H9 (cell line): ENCODE measurements around the gene RALGAPB. TPM values are rescaled to one million over a fixed set of nuclear protein-coding genes. Genes with fewer than 3 reads are reported as not detected.

Experiments used
- DNase-seq: peaks from one replicate; pipeline ENCODE4 v3.0.0-alpha.2; 2017
- H2AFZ ChIP-seq: one replicate; pipeline ENCODE4 v1.6.1; 2013; ENCODE audit warnings: mild to moderate bottlenecking, low read length, control low read depth, moderate library complexity
- H2AK5ac ChIP-seq: 2 replicates; pipeline ENCODE4 v1.6.1; 2013; ENCODE audit warnings: low read length, control low read depth, mixed read lengths; ENCODE audit not compliant: insufficient read length
- H2BK120ac ChIP-seq: one replicate; pipeline ENCODE4 v1.6.1; 2013; ENCODE audit warnings: low read depth, mild to moderate bottlenecking, low read length, control low read depth, inconsistent platforms; ENCODE audit not compliant: poor library complexity, severe bottlenecking
- H2BK12ac ChIP-seq: 2 replicates; pipeline ENCODE4 v1.6.1; 2013; ENCODE audit warnings: low read length, control low read depth, mixed read lengths, low read depth; ENCODE audit not compliant: insufficient read length
- H2BK15ac ChIP-seq: 2 replicates; pipeline ENCODE4 v1.6.1; 2013; ENCODE audit warnings: low read depth, low read length, control low read depth
- H2BK20ac ChIP-seq: one replicate; pipeline ENCODE4 v1.6.1; 2013; ENCODE audit warnings: low read depth, mild to moderate bottlenecking, low read length, control low read depth, inconsistent platforms; ENCODE audit not compliant: poor library complexity, severe bottlenecking
- H2BK5ac ChIP-seq: 2 replicates; pipeline ENCODE4 v1.6.1; 2013; ENCODE audit warnings: low read length, control low read depth, mixed read lengths; ENCODE audit not compliant: insufficient read length
- H3K14ac ChIP-seq: 2 replicates; pipeline ENCODE4 v1.6.1; 2013; ENCODE audit warnings: low read length, control low read depth; ENCODE audit not compliant: insufficient read depth
- H3K18ac ChIP-seq: 2 replicates; pipeline ENCODE4 v1.6.1; 2013; ENCODE audit warnings: low read depth, mild to moderate bottlenecking, mixed read lengths, low read length, control low read depth; ENCODE audit not compliant: insufficient read length
- H3K23ac ChIP-seq: 2 replicates; pipeline ENCODE4 v1.6.1; 2013; ENCODE audit warnings: low read length, control low read depth, mixed read lengths, low read depth; ENCODE audit not compliant: insufficient read length
- H3K23me2 ChIP-seq: 2 replicates; pipeline ENCODE4 v1.6.1; 2013; ENCODE audit warnings: low read depth, mild to moderate bottlenecking, mixed read lengths, low read length, control low read depth; ENCODE audit not compliant: insufficient read length, poor library complexity, severe bottlenecking
- H3K27ac ChIP-seq: 2 replicates; pipeline ENCODE4 v1.5.1; 2013; ENCODE audit warnings: low read length, control low read depth, mixed read lengths, low read depth; ENCODE audit not compliant: insufficient read length
- H3K27me3 ChIP-seq: 2 replicates; pipeline ENCODE4 v1.6.1; 2013; ENCODE audit warnings: low read length, control low read depth, inconsistent platforms; ENCODE audit not compliant: insufficient read depth
- H3K4ac ChIP-seq: 2 replicates; pipeline ENCODE4 v1.6.1; 2013; ENCODE audit warnings: low read depth, mild to moderate bottlenecking, control low read depth, inconsistent platforms, low read length, moderate library complexity
- H3K4me1 ChIP-seq: 2 replicates; pipeline ENCODE4 v1.6.1; 2013; ENCODE audit warnings: low read length, control low read depth, inconsistent platforms; ENCODE audit not compliant: insufficient read depth
- H3K4me2 ChIP-seq: 2 replicates; pipeline ENCODE4 v1.6.1; 2013; ENCODE audit warnings: low read length, control low read depth, mixed read lengths; ENCODE audit not compliant: insufficient read length, insufficient read depth
- H3K56ac ChIP-seq: 2 replicates; pipeline ENCODE4 v1.6.1; 2013; ENCODE audit warnings: low read depth, mild to moderate bottlenecking, mixed read lengths, low read length, control low read depth; ENCODE audit not compliant: insufficient read length
- H3K79me1 ChIP-seq: 2 replicates; pipeline ENCODE4 v1.6.1; 2013; ENCODE audit warnings: low read depth, mild to moderate bottlenecking, moderate library complexity, low read length, control low read depth, inconsistent platforms; ENCODE audit not compliant: insufficient read depth, poor library complexity, severe bottlenecking
- H3K79me2 ChIP-seq: 2 replicates; pipeline ENCODE4 v1.6.1; 2013; ENCODE audit warnings: low read length, control low read depth, inconsistent platforms; ENCODE audit not compliant: insufficient read depth
- H3K9ac ChIP-seq: 2 replicates; pipeline ENCODE4 v1.6.1; 2013; ENCODE audit warnings: low read length, control low read depth, mixed read lengths; ENCODE audit not compliant: insufficient read length; ENCODE audit errors: extremely low read depth
- H3K9me3 ChIP-seq: one replicate; pipeline ENCODE4 v1.6.1; 2013; ENCODE audit warnings: low read depth, low read length, inconsistent platforms; ENCODE audit not compliant: control insufficient read depth
- H3T11ph ChIP-seq: one replicate; pipeline ENCODE4 v1.6.1; 2013; ENCODE audit warnings: mild to moderate bottlenecking, low read length, control low read depth, inconsistent platforms
- H4K20me1 ChIP-seq: one replicate; pipeline ENCODE4 v1.6.1; 2013; ENCODE audit not compliant: control insufficient read depth, insufficient read length, insufficient read depth
- H4K5ac ChIP-seq: 2 replicates; pipeline ENCODE4 v1.6.1; 2013; ENCODE audit warnings: low read depth, mild to moderate bottlenecking, mixed read lengths, low read length, control low read depth; ENCODE audit not compliant: insufficient read length
- H4K8ac ChIP-seq: replicated peaks from 2 replicates; pipeline ENCODE4 v1.6.1; 2013; ENCODE audit warnings: low read length, control low read depth, mixed read lengths, low read depth; ENCODE audit not compliant: insufficient read length
- H4K91ac ChIP-seq: 2 replicates; pipeline ENCODE4 v1.6.1; 2013; ENCODE audit warnings: low read depth, mild to moderate bottlenecking, moderate library complexity, mixed read lengths, low read length, control low read depth; ENCODE audit not compliant: insufficient read length
- H3K27ac Mint-ChIP-seq, 3 experiments: 2 replicates in 2 of 3; 3 replicates in 1 of 3; pipeline ENCODE4 v1.8.0; 2020 to 2021; ENCODE audit warnings: mixed read lengths in 3 of 3, mild to moderate bottlenecking in 1 of 3, moderate library complexity in 1 of 3
- H3K27me3 Mint-ChIP-seq: 2 replicates; pipeline ENCODE4 v1.8.0; 2021; ENCODE audit warnings: low read depth, mild to moderate bottlenecking, moderate library complexity, mixed read lengths
- H3K36me3 Mint-ChIP-seq, 3 experiments: 2 replicates in 2 of 3; 3 replicates in 1 of 3; pipeline ENCODE4 v1.8.0; 2020 to 2021; ENCODE audit warnings: low read depth in 3 of 3, mixed read lengths in 3 of 3; ENCODE audit not compliant: insufficient read depth in 1 of 3
- H3K4me1 Mint-ChIP-seq, 2 experiments: 2 replicates each; pipeline ENCODE4 v1.8.0; 2020; ENCODE audit warnings: mixed read lengths in 2 of 2
- H3K4me3 Mint-ChIP-seq, 2 experiments: 2 replicates in 1 of 2; 3 replicates in 1 of 2; pipeline ENCODE4 v1.8.0; 2020 to 2021; ENCODE audit warnings: mild to moderate bottlenecking in 2 of 2, mixed read lengths in 2 of 2, moderate library complexity in 1 of 2
- H3K9me3 Mint-ChIP-seq, 2 experiments: 2 replicates in 1 of 2; 3 replicates in 1 of 2; pipeline ENCODE4 v1.8.0; 2020; ENCODE audit warnings: mild to moderate bottlenecking in 2 of 2, mixed read lengths in 2 of 2, moderate library complexity in 1 of 2
- WGBS: extraction: QIAGEN DNeasy Blood & Tissue Kit; methylation state at CpG from one replicate; pipeline ENCODE4 v1.1.7; 2013; ENCODE audit warnings: missing lambda C conversion rate, low lambda C conversion rate, mixed read lengths; ENCODE audit not compliant: insufficient read length; ENCODE audit errors: extremely low coverage; 5-methylcytosine and 5-hydroxymethylcytosine counted together
- total RNA-seq: library from RNA; stranded (reverse); gene quantifications from 2 replicates; pipeline ENCODE4 v1.2.1, GENCODE V29; 2021
- TF ChIP-seq, protein P1 (sequence below): fragments of 200-600 bp; sonication (generic); conservative IDR thresholded peaks from 3 replicates; pipeline ENCODE4 v1.8.0; 2021; ENCODE audit warnings: antibody characterized with exemption, mild to moderate bottlenecking

Gene RALGAPB
- total RNA-seq, 1 experiment from 2014 or later = 28.5 TPM

DNA sequence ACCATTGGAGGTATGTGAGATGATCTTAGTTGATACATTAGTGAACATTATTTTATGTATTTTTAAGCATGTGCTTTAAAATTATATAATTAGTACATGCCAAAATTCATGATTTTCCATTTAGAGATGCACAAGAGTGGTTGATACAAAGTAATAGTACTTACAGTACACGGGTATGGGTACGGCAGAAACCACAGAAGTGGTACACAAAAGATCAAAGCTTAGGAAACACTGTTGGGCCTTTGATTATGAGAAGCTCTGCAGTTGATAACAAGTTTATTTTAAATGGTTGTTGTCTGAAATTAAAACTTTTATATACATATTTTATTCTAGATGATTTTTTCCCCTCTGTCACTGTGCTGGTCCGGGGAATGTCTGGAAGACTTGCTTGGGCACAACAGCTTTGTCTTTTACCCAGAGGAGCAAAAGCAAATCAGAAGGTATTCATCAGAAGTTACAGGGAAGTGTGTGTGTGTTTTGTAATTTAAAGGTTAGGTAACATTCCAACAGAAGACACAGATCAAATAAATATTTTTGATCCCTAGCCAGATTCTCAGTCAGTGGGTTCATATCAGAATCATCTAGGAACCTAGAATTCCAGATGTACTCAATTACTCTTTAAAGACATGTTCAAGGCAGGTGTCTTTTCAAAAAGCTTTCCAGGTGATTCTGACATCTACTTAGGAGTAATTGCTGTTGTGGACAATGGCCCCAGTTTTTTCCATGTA, 75.9 kb downstream of the RALGAPB start:
- no peak overlapping the region for H3K18ac ChIP-seq
- WGBS = no CpG with 5 or more reads among the region's 3 CpGs
- no peak overlapping the region for H2BK5ac ChIP-seq
- no peak overlapping the region for H3K4ac ChIP-seq
- Mint-ChIP-seq H3K4me1 (no peaks in the 10 kb centered on the region), H3K27me3 (no peaks in the 10 kb centered on the region), H3K36me3 (peaks cover 3 to 44% (median 28%) of the 10 kb centered on the region in 3 experiments; a peak in 5 of 7 replicates), H3K9me3 (no peaks in the 10 kb centered on the region), H3K4me3 (no peak overlapping the region), H3K27ac (no peak overlapping the region)
- H3K4me1 ChIP-seq = no peaks in the 10 kb centered on the region
- H3T11ph ChIP-seq = no peak overlapping the region
- no peaks in the 10 kb centered on the region for H4K20me1 ChIP-seq
- H3K23me2 ChIP-seq = no peaks in the 10 kb centered on the region
- H3K27ac ChIP-seq = no peak overlapping the region
- no peak overlapping the region for H3K4me2 ChIP-seq
- no peak overlapping the region for H4K8ac ChIP-seq
- H2BK12ac ChIP-seq = no peak overlapping the region
- no peak overlapping the region for H2BK120ac ChIP-seq
- no peak overlapping the region for H3K9ac ChIP-seq
- H2AK5ac ChIP-seq = no peak overlapping the region
- H2BK15ac ChIP-seq = no peak overlapping the region
- H3K79me1 ChIP-seq = no peaks in the 10 kb centered on the region
- no peak overlapping the region for H3K23ac ChIP-seq
- no peak overlapping the region for H2AFZ ChIP-seq
- H2BK20ac ChIP-seq = no peak overlapping the region
- TF ChIP-seq, protein P1, sequence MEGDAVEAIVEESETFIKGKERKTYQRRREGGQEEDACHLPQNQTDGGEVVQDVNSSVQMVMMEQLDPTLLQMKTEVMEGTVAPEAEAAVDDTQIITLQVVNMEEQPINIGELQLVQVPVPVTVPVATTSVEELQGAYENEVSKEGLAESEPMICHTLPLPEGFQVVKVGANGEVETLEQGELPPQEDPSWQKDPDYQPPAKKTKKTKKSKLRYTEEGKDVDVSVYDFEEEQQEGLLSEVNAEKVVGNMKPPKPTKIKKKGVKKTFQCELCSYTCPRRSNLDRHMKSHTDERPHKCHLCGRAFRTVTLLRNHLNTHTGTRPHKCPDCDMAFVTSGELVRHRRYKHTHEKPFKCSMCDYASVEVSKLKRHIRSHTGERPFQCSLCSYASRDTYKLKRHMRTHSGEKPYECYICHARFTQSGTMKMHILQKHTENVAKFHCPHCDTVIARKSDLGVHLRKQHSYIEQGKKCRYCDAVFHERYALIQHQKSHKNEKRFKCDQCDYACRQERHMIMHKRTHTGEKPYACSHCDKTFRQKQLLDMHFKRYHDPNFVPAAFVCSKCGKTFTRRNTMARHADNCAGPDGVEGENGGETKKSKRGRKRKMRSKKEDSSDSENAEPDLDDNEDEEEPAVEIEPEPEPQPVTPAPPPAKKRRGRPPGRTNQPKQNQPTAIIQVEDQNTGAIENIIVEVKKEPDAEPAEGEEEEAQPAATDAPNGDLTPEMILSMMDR = no peak
- H4K5ac ChIP-seq = no peak overlapping the region
- DNase-seq = no peak
- no peak overlapping the region for H4K91ac ChIP-seq
- H3K27me3 ChIP-seq = no peaks in the 10 kb centered on the region
- H3K56ac ChIP-seq = no peak overlapping the region
- H3K14ac ChIP-seq = no peak overlapping the region
- H3K79me2 ChIP-seq = no peaks in the 10 kb centered on the region
- H3K9me3 ChIP-seq = no peaks in the 10 kb centered on the region
